ENCODE data around the gene LRRD1. TPM values are rescaled to one million over a fixed set of nuclear protein-coding genes. Genes with fewer than 3 reads are reported as not detected.
"Not testable (repeated sequence)": the region's sequence is repeated elsewhere in the genome, so short reads cannot be mapped to it uniquely, and the experiment has no call there.

Gene LRRD1

DNA sequence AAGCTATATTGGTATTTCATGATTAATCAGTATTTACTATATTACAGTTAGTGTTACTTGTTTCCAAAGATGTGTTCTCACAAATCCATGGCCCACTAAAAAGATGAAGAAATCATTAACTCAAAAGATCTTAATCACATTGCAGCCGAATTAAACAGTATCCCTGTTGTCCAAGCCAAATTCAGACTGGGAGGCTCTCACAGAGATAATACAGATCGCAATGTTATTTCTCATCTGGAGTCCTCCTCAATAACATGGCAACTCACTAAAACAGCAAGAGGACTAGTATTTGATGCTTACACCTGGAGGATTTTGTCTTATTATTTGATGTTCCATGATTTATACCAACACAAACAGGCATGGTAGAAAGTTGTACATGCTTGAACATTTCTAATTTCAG, 68.1 kb downstream of the LRRD1 start:
- no peaks in the 10 kb centered on the region for H3K27me3 ChIP-seq (ENCODE audit: control insufficient read depth, insufficient read depth, low read length)
- H3K4me1 ChIP-seq (ENCODE audit: control insufficient read depth, insufficient read depth, low read length), result no peaks in the 10 kb centered on the region
- no peaks in the 10 kb centered on the region for H3K9me3 ChIP-seq (replicated peaks; ENCODE audit: low read length)
- H3K4me2 ChIP-seq (ENCODE audit: low read length), result no peak overlapping the region
- no peak overlapping the region for H3K4me3 ChIP-seq (ENCODE audit: low read length)
- peaks cover 40% of the 10 kb centered on the region for H3K36me3 ChIP-seq (ENCODE audit: insufficient read depth, low read length)
- H3K9ac ChIP-seq (ENCODE audit: low read depth, low read length), result no peak overlapping the region

DNA sequence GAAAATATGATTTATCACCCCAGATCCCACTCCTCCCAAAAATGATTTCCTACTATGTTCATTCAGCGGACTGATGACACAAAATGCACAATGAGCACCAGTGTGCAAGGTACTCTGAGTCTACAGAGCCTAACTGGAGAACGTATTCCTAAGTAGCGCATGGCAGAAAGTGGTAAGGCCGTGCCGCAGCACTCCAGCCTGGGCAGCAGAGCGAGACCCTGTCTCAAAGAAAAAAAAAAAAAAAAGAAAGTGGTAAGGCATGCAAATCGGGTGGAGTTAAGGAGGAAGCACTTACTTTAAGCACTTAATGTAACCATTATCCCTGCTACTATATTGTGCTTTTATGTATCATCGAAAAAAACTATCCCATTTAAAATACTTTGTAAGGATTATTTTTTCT, 70.1 kb downstream of the LRRD1 start:
- Histone ChIP-seq H3K4me1 (ENCODE audit: control insufficient read depth, insufficient read depth, low read length) (no peaks in the 10 kb centered on the region), H3K9ac (ENCODE audit: low read depth, low read length) (no peak overlapping the region), H3K4me3 (ENCODE audit: low read length) (no peak overlapping the region), H3K4me2 (ENCODE audit: low read length) (no peak overlapping the region), H3K36me3 (ENCODE audit: insufficient read depth, low read length) (peaks cover 31% of the 10 kb centered on the region), H3K27me3 (ENCODE audit: control insufficient read depth, insufficient read depth, low read length) (no peaks in the 10 kb centered on the region), H3K9me3 (replicated peaks; ENCODE audit: low read length) (no peaks in the 10 kb centered on the region)

DNA sequence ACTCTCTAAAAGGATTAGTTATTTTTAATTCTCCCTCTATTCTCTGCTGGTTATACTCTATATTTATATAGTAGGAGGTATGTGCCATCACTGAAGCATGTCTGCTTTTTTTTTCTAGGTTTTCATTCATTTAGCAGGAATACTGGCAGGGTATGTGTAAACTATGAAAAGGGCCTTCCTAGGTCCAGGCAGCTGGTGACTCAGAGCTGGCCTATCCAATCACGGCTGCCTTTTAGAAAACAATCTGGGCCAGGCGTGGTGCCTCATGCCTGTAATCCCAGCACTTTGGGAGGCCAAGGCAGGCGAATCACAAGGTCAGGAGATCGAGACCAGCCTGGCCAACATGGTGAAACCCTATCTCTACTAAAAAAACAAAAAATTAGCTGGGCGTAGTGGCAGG, 76.1 kb downstream of the LRRD1 start:
- H3K4me2 ChIP-seq (ENCODE audit: low read length); H3K9me3 ChIP-seq (replicated peaks; ENCODE audit: low read length); H3K9ac ChIP-seq (ENCODE audit: low read depth, low read length); H3K27me3 ChIP-seq (ENCODE audit: control insufficient read depth, insufficient read depth, low read length); H3K4me1 ChIP-seq (ENCODE audit: control insufficient read depth, insufficient read depth, low read length); H3K4me3 ChIP-seq (ENCODE audit: low read length): not testable (repeated sequence)
- peaks cover 51% of the 10 kb centered on the region for H3K36me3 ChIP-seq (ENCODE audit: insufficient read depth, low read length)

DNA sequence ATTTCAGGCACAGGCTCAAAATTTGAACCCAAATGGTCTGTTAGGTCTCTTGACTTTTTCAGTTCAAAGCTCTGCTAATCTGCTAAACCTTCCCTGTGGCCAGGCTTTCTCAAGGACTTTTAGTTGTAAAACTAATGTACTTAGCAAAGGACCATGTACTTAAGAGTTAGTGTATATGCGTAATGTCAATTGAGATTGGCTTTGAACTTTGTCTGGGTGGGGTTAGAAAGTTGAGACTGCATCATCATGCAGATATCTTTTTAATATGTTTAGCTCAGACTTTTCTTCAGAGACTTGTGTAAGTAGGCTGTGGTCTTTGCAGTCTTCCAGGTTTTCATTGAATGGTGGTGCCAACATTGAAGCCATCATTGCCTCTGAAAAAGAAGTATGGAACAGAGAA, 78.4 kb downstream of the LRRD1 start:
- H3K4me1 ChIP-seq (ENCODE audit: control insufficient read depth, insufficient read depth, low read length), result no peaks in the 10 kb centered on the region
- H3K4me2 ChIP-seq (ENCODE audit: low read length), result no peak overlapping the region
- no peak overlapping the region for H3K4me3 ChIP-seq (ENCODE audit: low read length)
- H3K9ac ChIP-seq (ENCODE audit: low read depth, low read length), result no peak overlapping the region
- H3K27me3 ChIP-seq (ENCODE audit: control insufficient read depth, insufficient read depth, low read length), result no peaks in the 10 kb centered on the region
- H3K9me3 ChIP-seq (replicated peaks; ENCODE audit: low read length), result no peaks in the 10 kb centered on the region
- H3K36me3 ChIP-seq (ENCODE audit: insufficient read depth, low read length), result peaks cover 57% of the 10 kb centered on the region

DNA sequence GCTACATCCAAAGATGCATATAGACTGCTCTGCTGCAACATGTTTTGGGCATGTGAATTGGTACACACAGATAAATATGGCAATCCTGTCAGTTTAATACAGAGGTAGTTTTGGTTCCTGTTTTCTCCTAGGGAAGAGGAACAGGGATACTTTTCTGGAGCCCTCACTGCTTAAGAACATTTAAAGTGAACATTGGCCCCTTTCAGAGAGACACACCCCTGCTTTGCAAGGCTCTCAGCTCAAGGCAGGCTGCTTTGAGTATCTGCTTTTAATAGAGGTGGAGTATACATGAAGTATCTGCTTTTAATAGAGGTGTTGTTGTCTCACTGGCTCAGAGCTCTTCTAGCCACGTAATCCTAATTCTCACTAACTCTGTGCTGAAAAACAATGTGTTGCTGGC, 83.6 kb downstream of the LRRD1 start:
- H3K36me3 ChIP-seq (ENCODE audit: insufficient read depth, low read length), result peaks cover 54% of the 10 kb centered on the region
- no peak overlapping the region for H3K9ac ChIP-seq (ENCODE audit: low read depth, low read length)
- H3K4me1 ChIP-seq (ENCODE audit: control insufficient read depth, insufficient read depth, low read length), result no peaks in the 10 kb centered on the region
- no peaks in the 10 kb centered on the region for H3K27me3 ChIP-seq (ENCODE audit: control insufficient read depth, insufficient read depth, low read length)
- no peak overlapping the region for H3K4me3 ChIP-seq (ENCODE audit: low read length)
- no peaks in the 10 kb centered on the region for H3K9me3 ChIP-seq (replicated peaks; ENCODE audit: low read length)
- no peak overlapping the region for H3K4me2 ChIP-seq (ENCODE audit: low read length)

Small RNA genes lying within 50 kb of the gene (small RNA-seq; reads per million reads assigned to genes)
- gene MIR1285-1 (not detected), gene RF00019 (not detected)
